H9 (cell line): ENCODE results near the gene AURKA. TPM values are rescaled to one million over a fixed set of nuclear protein-coding genes. Genes with fewer than 3 reads are reported as not detected.

Experiments used
- DNase-seq: peaks from one replicate; pipeline ENCODE4 v3.0.0-alpha.2; 2017
- H2AFZ ChIP-seq: one replicate; pipeline ENCODE4 v1.6.1; 2013; ENCODE audit warnings: mild to moderate bottlenecking, low read length, control low read depth, moderate library complexity
- H2AK5ac ChIP-seq: 2 replicates; pipeline ENCODE4 v1.6.1; 2013; ENCODE audit warnings: low read length, control low read depth, mixed read lengths; ENCODE audit not compliant: insufficient read length
- H2BK120ac ChIP-seq: one replicate; pipeline ENCODE4 v1.6.1; 2013; ENCODE audit warnings: low read depth, mild to moderate bottlenecking, low read length, control low read depth, inconsistent platforms; ENCODE audit not compliant: poor library complexity, severe bottlenecking
- H2BK12ac ChIP-seq: 2 replicates; pipeline ENCODE4 v1.6.1; 2013; ENCODE audit warnings: low read length, control low read depth, mixed read lengths, low read depth; ENCODE audit not compliant: insufficient read length
- H2BK15ac ChIP-seq: 2 replicates; pipeline ENCODE4 v1.6.1; 2013; ENCODE audit warnings: low read depth, low read length, control low read depth
- H2BK20ac ChIP-seq: one replicate; pipeline ENCODE4 v1.6.1; 2013; ENCODE audit warnings: low read depth, mild to moderate bottlenecking, low read length, control low read depth, inconsistent platforms; ENCODE audit not compliant: poor library complexity, severe bottlenecking
- H2BK5ac ChIP-seq: 2 replicates; pipeline ENCODE4 v1.6.1; 2013; ENCODE audit warnings: low read length, control low read depth, mixed read lengths; ENCODE audit not compliant: insufficient read length
- H3K14ac ChIP-seq: 2 replicates; pipeline ENCODE4 v1.6.1; 2013; ENCODE audit warnings: low read length, control low read depth; ENCODE audit not compliant: insufficient read depth
- H3K18ac ChIP-seq: 2 replicates; pipeline ENCODE4 v1.6.1; 2013; ENCODE audit warnings: low read depth, mild to moderate bottlenecking, mixed read lengths, low read length, control low read depth; ENCODE audit not compliant: insufficient read length
- H3K23ac ChIP-seq: 2 replicates; pipeline ENCODE4 v1.6.1; 2013; ENCODE audit warnings: low read length, control low read depth, mixed read lengths, low read depth; ENCODE audit not compliant: insufficient read length
- H3K23me2 ChIP-seq: 2 replicates; pipeline ENCODE4 v1.6.1; 2013; ENCODE audit warnings: low read depth, mild to moderate bottlenecking, mixed read lengths, low read length, control low read depth; ENCODE audit not compliant: insufficient read length, poor library complexity, severe bottlenecking
- H3K27ac ChIP-seq: 2 replicates; pipeline ENCODE4 v1.5.1; 2013; ENCODE audit warnings: low read length, control low read depth, mixed read lengths, low read depth; ENCODE audit not compliant: insufficient read length
- H3K27me3 ChIP-seq: 2 replicates; pipeline ENCODE4 v1.6.1; 2013; ENCODE audit warnings: low read length, control low read depth, inconsistent platforms; ENCODE audit not compliant: insufficient read depth
- H3K4ac ChIP-seq: 2 replicates; pipeline ENCODE4 v1.6.1; 2013; ENCODE audit warnings: low read depth, mild to moderate bottlenecking, control low read depth, inconsistent platforms, low read length, moderate library complexity
- H3K4me1 ChIP-seq: 2 replicates; pipeline ENCODE4 v1.6.1; 2013; ENCODE audit warnings: low read length, control low read depth, inconsistent platforms; ENCODE audit not compliant: insufficient read depth
- H3K4me2 ChIP-seq: 2 replicates; pipeline ENCODE4 v1.6.1; 2013; ENCODE audit warnings: low read length, control low read depth, mixed read lengths; ENCODE audit not compliant: insufficient read length, insufficient read depth
- H3K56ac ChIP-seq: 2 replicates; pipeline ENCODE4 v1.6.1; 2013; ENCODE audit warnings: low read depth, mild to moderate bottlenecking, mixed read lengths, low read length, control low read depth; ENCODE audit not compliant: insufficient read length
- H3K79me1 ChIP-seq: 2 replicates; pipeline ENCODE4 v1.6.1; 2013; ENCODE audit warnings: low read depth, mild to moderate bottlenecking, moderate library complexity, low read length, control low read depth, inconsistent platforms; ENCODE audit not compliant: insufficient read depth, poor library complexity, severe bottlenecking
- H3K79me2 ChIP-seq: 2 replicates; pipeline ENCODE4 v1.6.1; 2013; ENCODE audit warnings: low read length, control low read depth, inconsistent platforms; ENCODE audit not compliant: insufficient read depth
- H3K9ac ChIP-seq: 2 replicates; pipeline ENCODE4 v1.6.1; 2013; ENCODE audit warnings: low read length, control low read depth, mixed read lengths; ENCODE audit not compliant: insufficient read length; ENCODE audit errors: extremely low read depth
- H3K9me3 ChIP-seq: one replicate; pipeline ENCODE4 v1.6.1; 2013; ENCODE audit warnings: low read depth, low read length, inconsistent platforms; ENCODE audit not compliant: control insufficient read depth
- H3T11ph ChIP-seq: one replicate; pipeline ENCODE4 v1.6.1; 2013; ENCODE audit warnings: mild to moderate bottlenecking, low read length, control low read depth, inconsistent platforms
- H4K20me1 ChIP-seq: one replicate; pipeline ENCODE4 v1.6.1; 2013; ENCODE audit not compliant: control insufficient read depth, insufficient read length, insufficient read depth
- H4K5ac ChIP-seq: 2 replicates; pipeline ENCODE4 v1.6.1; 2013; ENCODE audit warnings: low read depth, mild to moderate bottlenecking, mixed read lengths, low read length, control low read depth; ENCODE audit not compliant: insufficient read length
- H4K8ac ChIP-seq: replicated peaks from 2 replicates; pipeline ENCODE4 v1.6.1; 2013; ENCODE audit warnings: low read length, control low read depth, mixed read lengths, low read depth; ENCODE audit not compliant: insufficient read length
- H4K91ac ChIP-seq: 2 replicates; pipeline ENCODE4 v1.6.1; 2013; ENCODE audit warnings: low read depth, mild to moderate bottlenecking, moderate library complexity, mixed read lengths, low read length, control low read depth; ENCODE audit not compliant: insufficient read length
- H3K27ac Mint-ChIP-seq, 3 experiments: 2 replicates in 2 of 3; 3 replicates in 1 of 3; pipeline ENCODE4 v1.8.0; 2020 to 2021; ENCODE audit warnings: mixed read lengths in 3 of 3, mild to moderate bottlenecking in 1 of 3, moderate library complexity in 1 of 3
- H3K27me3 Mint-ChIP-seq: 2 replicates; pipeline ENCODE4 v1.8.0; 2021; ENCODE audit warnings: low read depth, mild to moderate bottlenecking, moderate library complexity, mixed read lengths
- H3K36me3 Mint-ChIP-seq, 3 experiments: 2 replicates in 2 of 3; 3 replicates in 1 of 3; pipeline ENCODE4 v1.8.0; 2020 to 2021; ENCODE audit warnings: low read depth in 3 of 3, mixed read lengths in 3 of 3; ENCODE audit not compliant: insufficient read depth in 1 of 3
- H3K4me1 Mint-ChIP-seq, 2 experiments: 2 replicates each; pipeline ENCODE4 v1.8.0; 2020; ENCODE audit warnings: mixed read lengths in 2 of 2
- H3K4me3 Mint-ChIP-seq, 2 experiments: 2 replicates in 1 of 2; 3 replicates in 1 of 2; pipeline ENCODE4 v1.8.0; 2020 to 2021; ENCODE audit warnings: mild to moderate bottlenecking in 2 of 2, mixed read lengths in 2 of 2, moderate library complexity in 1 of 2
- H3K9me3 Mint-ChIP-seq, 2 experiments: 2 replicates in 1 of 2; 3 replicates in 1 of 2; pipeline ENCODE4 v1.8.0; 2020; ENCODE audit warnings: mild to moderate bottlenecking in 2 of 2, mixed read lengths in 2 of 2, moderate library complexity in 1 of 2
- CTCF ChIP-seq: fragments of 200-600 bp; sonication (generic); conservative IDR thresholded peaks from 3 replicates; pipeline ENCODE4 v1.8.0; 2021; ENCODE audit warnings: antibody characterized with exemption, mild to moderate bottlenecking
- WGBS: extraction: QIAGEN DNeasy Blood & Tissue Kit; methylation state at CpG from one replicate; pipeline ENCODE4 v1.1.7; 2013; ENCODE audit warnings: missing lambda C conversion rate, low lambda C conversion rate, mixed read lengths; ENCODE audit not compliant: insufficient read length; ENCODE audit errors: extremely low coverage; 5-methylcytosine and 5-hydroxymethylcytosine counted together
- total RNA-seq: library from RNA; stranded (reverse); gene quantifications from 2 replicates; pipeline ENCODE4 v1.2.1, GENCODE V29; 2021

AURKA gene
- total RNA-seq, 1 experiment from 2014 or later: 86.8 TPM

GRCh38 chr20:56422076-56422823, 30.2 kb upstream of the AURKA start:
- TF ChIP-seq CTCF: no peak
- Histone ChIP-seq H2BK15ac (no peak overlapping the region), H3K27ac (no peak overlapping the region), H3K9me3 (no peaks in the 10 kb centered on the region), H2AFZ (no peak overlapping the region), H3K27me3 (no peaks in the 10 kb centered on the region; the same call in 1 of the 2 replicates), H3K9ac (no peak overlapping the region), H3K23me2 (no peaks in the 10 kb centered on the region), H3K79me2 (no peaks in the 10 kb centered on the region), H4K8ac (no peak overlapping the region), H2BK5ac (no peak overlapping the region), H3K4me1 (no peaks in the 10 kb centered on the region; the same call in 1 of the 2 replicates), H2BK20ac (no peak overlapping the region), H3K23ac (no peak overlapping the region), H3K18ac (no peak overlapping the region), H3K56ac (no peak overlapping the region), H3K4me2 (no peak overlapping the region), H2AK5ac (no peak overlapping the region), H3K14ac (no peak overlapping the region), H4K5ac (no peak overlapping the region), H4K91ac (no peak overlapping the region), H4K20me1 (no peaks in the 10 kb centered on the region), H2BK120ac (no peak overlapping the region), H3T11ph (no peak overlapping the region), H3K4ac (no peak overlapping the region), H2BK12ac (no peak overlapping the region), H3K79me1 (no peaks in the 10 kb centered on the region)
- no peak for DNase-seq
- no CpG with 5 or more reads among the region's 9 CpGs for WGBS
- no peaks in the 10 kb centered on the region for H3K36me3 Mint-ChIP-seq
- no peaks in the 10 kb centered on the region for H3K9me3 Mint-ChIP-seq
- H3K27me3 Mint-ChIP-seq: peaks cover 84% of the 10 kb centered on the region
- peaks cover 9 to 10% of the 10 kb centered on the region in 2 experiments for H3K4me1 Mint-ChIP-seq
- H3K4me3 Mint-ChIP-seq: no peak overlapping the region
- no peak overlapping the region; a peak in 1 of 7 replicates for H3K27ac Mint-ChIP-seq
